Stimulated activated effector memory CD8-positive, alpha-beta T cell treated with anti-CD3 and anti-CD28 coated beads, Interleukin-12 subunit alpha, Interleukin-12 subunit beta, amount 100 ng/mL, for 72 hours (primary cell): ENCODE results near the gene MUCL1.
"Not testable (repeated sequence)": the region's sequence is repeated elsewhere in the genome, so short reads cannot be mapped to it uniquely, and the experiment has no call there.

Source experiments
- ATAC-seq: fragments of 150-1000 bp; cut with Tn5 transposase; 2 replicates; pipeline ENCODE4 v1.10.0; 2021
- DNase-seq, 2 donors: peaks; one replicate each; pipeline ENCODE4 v3.0.0; 2021 to 2022; ENCODE audit warnings: low spot score in 2 of 2
- H3K27ac Mint-ChIP-seq: one replicate; pipeline ENCODE4 v1.8.0; 2022; ENCODE audit warnings: mild to moderate bottlenecking, mixed read lengths
- H3K36me3 Mint-ChIP-seq: one replicate; pipeline ENCODE4 v1.8.0; 2022; ENCODE audit warnings: mild to moderate bottlenecking, mixed read lengths
- H3K4me1 Mint-ChIP-seq: one replicate; pipeline ENCODE4 v1.8.0; 2022; ENCODE audit warnings: mixed read lengths
- H3K4me3 Mint-ChIP-seq: one replicate; pipeline ENCODE4 v1.8.0; 2022; ENCODE audit warnings: mild to moderate bottlenecking, mixed read lengths
- H3K9me3 Mint-ChIP-seq: one replicate; pipeline ENCODE4 v1.8.0; 2022; ENCODE audit warnings: mixed read lengths

The MUCL1 gene

DNA sequence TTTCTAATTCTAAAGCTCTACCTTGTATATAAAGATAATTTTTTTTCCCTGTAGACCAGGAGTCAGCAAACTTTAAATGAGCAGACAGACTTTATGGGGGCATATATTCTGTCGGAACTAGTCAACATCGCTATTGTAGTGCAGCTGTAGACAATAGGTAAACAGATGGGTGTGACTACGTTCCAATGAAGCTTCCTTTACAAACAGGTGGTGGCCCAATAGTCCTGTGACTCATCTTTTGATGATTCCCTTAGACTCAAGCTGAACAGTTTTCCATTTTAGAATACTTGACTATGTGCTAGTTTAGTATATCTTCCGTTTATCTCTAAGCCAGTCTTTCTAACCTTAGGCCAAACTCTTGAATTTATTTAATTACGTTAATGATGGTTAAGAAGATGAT lies 16.3 kb downstream of the MUCL1 start:
- no peak for DNase-seq
- Mint-ChIP-seq H3K4me3 (no peak overlapping the region), H3K36me3 (no peaks in the 10 kb centered on the region), H3K27ac (no peak overlapping the region), H3K9me3 (no peaks in the 10 kb centered on the region), H3K4me1 (no peaks in the 10 kb centered on the region)
- no peak for ATAC-seq

DNA sequence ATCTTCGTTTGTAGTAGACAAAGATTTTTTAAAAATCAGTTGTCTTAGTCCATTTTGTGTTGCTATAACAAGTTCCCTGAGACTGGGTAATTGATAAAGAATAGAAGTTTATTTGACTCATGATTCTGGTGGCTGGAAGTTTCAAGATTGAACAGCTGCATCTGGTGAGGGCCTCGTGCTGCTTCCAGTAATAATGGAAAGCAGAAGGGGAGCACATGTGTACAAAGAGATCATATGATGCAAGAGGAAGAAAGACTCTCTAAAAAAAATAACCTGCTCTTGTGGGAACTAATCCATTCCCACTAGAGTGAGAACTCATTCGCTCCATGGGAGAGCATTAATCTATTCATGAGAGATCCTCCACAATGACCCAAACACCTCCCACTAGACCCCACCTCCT lies 24.8 kb downstream of the MUCL1 start:
- no peak overlapping the region for H3K27ac Mint-ChIP-seq
- ATAC-seq = no peak
- no peak for DNase-seq
- H3K4me1 Mint-ChIP-seq = peaks cover 6% of the 10 kb centered on the region
- no peak overlapping the region for H3K4me3 Mint-ChIP-seq
- H3K36me3 Mint-ChIP-seq = no peaks in the 10 kb centered on the region
- H3K9me3 Mint-ChIP-seq = no peaks in the 10 kb centered on the region

DNA sequence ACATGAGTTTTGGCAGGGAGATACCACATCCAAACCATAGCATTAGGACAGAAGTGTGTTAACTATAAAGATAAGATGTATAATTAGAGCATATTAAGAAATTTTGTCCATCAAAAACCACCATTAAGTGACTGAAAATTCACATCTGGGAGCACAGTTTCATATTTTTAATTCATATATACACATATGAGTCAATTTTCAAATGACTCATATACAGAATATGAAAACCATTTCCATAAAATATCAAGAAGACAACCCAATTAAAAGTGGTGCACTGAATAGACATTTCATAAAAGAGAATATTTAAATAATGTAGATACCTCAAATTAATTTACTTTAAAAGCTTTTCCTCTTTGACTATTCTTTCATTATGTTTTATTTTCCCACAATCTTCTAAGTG lies 25.3 kb downstream of the MUCL1 start:
- ATAC-seq = no peak
- H3K4me1 Mint-ChIP-seq = peaks cover 6% of the 10 kb centered on the region

DNA sequence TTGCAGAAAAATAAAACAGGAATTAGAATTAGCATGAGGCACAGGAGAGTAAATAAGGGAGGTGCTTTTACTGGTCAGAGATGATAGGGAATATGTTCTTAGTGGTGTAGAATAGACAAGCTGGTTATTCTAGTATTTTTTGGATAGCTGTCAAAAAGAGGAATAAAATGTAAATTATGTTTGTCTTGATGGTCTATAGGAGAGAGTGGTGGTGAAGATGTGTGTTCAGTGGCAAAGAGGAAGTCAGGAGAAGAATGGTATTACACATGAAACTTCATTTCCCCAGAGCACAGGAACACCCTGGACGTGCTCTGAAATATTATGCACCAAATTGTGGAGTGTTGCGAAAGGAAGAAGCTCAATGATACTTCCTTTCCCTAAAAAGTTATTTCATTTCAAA lies 27.8 kb downstream of the MUCL1 start:
- ATAC-seq (no peak), DNase-seq (no peak)
- no peak overlapping the region for H3K4me3 Mint-ChIP-seq
- H3K4me1 Mint-ChIP-seq = peaks cover 6% of the 10 kb centered on the region
- no peaks in the 10 kb centered on the region for H3K36me3 Mint-ChIP-seq
- H3K27ac Mint-ChIP-seq = no peak overlapping the region
- no peaks in the 10 kb centered on the region for H3K9me3 Mint-ChIP-seq

More for the DNA sequence above, 25.3 kb downstream of the MUCL1 start:
- Mint-ChIP-seq H3K27ac (no peak overlapping the region), H3K4me3 (no peak overlapping the region), H3K9me3 (no peaks in the 10 kb centered on the region), H3K36me3 (no peaks in the 10 kb centered on the region)
- DNase-seq = no peak

DNA sequence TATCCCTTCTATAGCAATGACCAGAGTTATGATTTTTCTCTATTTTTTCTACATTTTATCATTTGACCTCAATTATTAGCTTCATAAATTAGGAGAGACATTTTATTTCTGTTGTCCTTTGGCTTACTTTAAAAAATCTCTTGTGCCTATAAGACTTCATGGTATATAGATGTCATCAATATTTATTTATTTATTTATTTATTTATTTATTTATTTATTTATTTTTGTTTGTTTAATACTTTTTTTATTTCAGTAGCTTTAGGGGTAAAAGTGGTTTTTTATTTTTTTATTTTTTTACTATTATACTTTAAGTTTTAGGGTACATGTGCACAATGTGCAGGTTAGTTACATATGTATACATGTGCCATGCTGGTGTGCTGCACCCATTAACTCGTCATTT lies 28.3 kb downstream of the MUCL1 start:
- not testable (repeated sequence) for H3K4me3 Mint-ChIP-seq, H3K36me3 Mint-ChIP-seq, H3K27ac Mint-ChIP-seq, H3K9me3 Mint-ChIP-seq, ATAC-seq, DNase-seq, H3K4me1 Mint-ChIP-seq

DNA sequence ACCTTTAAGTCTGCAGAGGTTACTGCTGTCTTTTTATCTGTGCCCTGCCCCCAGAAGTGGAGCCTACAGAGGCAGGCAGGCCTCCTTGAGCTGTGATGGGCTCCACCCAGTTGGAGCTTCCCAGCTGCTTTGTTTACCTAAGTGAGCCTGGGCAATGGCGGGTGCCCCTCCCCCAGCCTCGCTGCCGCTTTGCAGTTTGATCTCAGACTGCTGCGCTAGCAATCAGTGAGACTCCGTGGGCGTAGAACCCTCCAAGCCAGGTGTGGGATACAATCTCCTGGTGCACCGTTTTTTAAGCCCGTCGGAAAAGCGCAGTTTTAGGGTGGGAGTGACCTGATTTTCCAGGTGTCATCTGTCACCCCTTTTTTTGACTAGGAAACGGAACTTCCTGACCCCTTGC lies 34.1 kb downstream of the MUCL1 start:
- ATAC-seq, H3K4me1 Mint-ChIP-seq, DNase-seq, H3K36me3 Mint-ChIP-seq, H3K4me3 Mint-ChIP-seq, H3K27ac Mint-ChIP-seq, H3K9me3 Mint-ChIP-seq: not testable (repeated sequence)

DNA sequence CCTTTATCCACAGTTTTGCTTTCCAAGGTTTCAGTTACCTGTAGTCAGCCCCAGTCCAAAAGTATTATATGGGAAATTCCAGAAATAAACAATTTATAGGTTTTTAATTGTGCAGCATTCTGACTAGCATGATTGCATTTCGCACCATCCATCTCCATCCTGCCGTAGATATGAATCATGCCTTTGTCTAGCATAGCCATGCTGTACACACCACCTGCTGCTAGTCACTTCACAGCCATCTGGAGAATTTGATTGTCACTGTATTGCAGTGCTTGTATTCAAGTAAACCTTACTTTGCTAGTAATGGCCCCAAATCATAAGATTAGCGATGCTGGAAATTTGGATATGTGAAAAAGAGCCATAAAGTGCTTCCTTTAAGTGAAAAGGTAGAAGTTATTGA lies 36.0 kb downstream of the MUCL1 start:
- Mint-ChIP-seq H3K9me3 (no peaks in the 10 kb centered on the region), H3K4me1 (no peaks in the 10 kb centered on the region), H3K36me3 (no peaks in the 10 kb centered on the region), H3K4me3 (no peak overlapping the region), H3K27ac (no peak overlapping the region)
- no peak for ATAC-seq
- no peak for DNase-seq

DNA sequence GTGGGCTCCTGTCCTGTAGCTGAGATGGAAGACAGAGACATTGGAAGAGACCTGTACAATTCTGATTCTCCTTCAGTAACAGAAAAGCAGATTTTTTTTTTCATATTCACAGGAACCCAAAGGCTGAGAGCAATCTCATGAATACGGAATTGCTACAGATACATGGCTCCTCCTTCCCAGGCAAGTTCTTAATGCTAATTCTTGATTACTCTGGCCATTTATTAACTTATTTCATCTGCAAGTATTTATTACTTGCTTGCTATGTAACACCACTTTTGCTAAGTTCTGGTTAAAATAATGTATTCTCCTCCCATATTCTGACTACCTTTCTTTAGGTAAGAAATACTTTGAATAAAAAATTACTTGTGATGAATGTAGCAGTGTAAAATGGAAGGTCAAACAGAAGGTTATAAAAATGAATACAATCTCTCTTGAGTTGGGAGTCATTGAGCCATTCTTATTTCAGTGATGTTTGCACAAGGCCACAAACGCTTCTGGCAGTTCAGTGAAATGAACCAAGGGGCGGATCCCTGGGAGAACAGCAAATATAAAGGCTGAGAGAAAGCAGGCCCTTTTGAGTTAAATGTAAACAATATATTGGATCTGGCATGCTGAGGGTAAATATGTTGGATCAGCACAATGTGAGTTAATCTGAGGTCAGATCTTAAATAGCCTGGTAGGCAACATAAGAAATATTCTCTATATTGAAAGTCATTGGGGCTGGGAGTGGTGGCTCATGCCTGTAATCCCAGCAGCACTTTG lies 37.6 kb downstream of the MUCL1 start:
- no peak overlapping the region for H3K4me3 Mint-ChIP-seq
- no peak for ATAC-seq
- no peak for DNase-seq
- H3K4me1 Mint-ChIP-seq = no peaks in the 10 kb centered on the region
- H3K27ac Mint-ChIP-seq = no peak overlapping the region
- H3K36me3 Mint-ChIP-seq = no peaks in the 10 kb centered on the region
- no peaks in the 10 kb centered on the region for H3K9me3 Mint-ChIP-seq
